Measurements from ENCODE around the gene CCDC134.

- no peak for TF ChIP-seq CTCF (IDR thresholded peaks at IDR 0.05)
- peak; percentile 24; the same call in 1 of the 2 replicates for TF ChIP-seq NRF1 (IDR thresholded peaks at IDR 0.05; ENCODE audit: low read depth, low read length)
- no peak for TF ChIP-seq ELF1 (IDR thresholded peaks at IDR 0.05)
- TF ChIP-seq FOXM1 (IDR thresholded peaks at IDR 0.05; ENCODE audit: low read depth), result no peak
- TF ChIP-seq EP300 (IDR thresholded peaks at IDR 0.05; ENCODE audit: borderline replicate concordance in 1 of 2, low read depth in 1 of 2, low read length in 1 of 2), result no peak; a peak in 1 of 4 replicates
- no peak for TF ChIP-seq JUND (IDR thresholded peaks at IDR 0.05)
- peak; percentile 70 for TF ChIP-seq MAX (IDR thresholded peaks at IDR 0.05; ENCODE audit: low read depth)
- TF ChIP-seq TEAD4 (IDR thresholded peaks at IDR 0.05; ENCODE audit: borderline replicate concordance, insufficient read depth), result no peak
- no peak for TF ChIP-seq RCOR1 (IDR thresholded peaks at IDR 0.05; ENCODE audit: low read length)
Observed at GRCh38 chr22:41832553-41833368, 32.3 kb downstream of the CCDC134 start, which contains the start of gene SREBF2.
